GM23248 (cell line): Measurements from ENCODE around the gene ACOX3. TPM values are rescaled to one million over a fixed set of nuclear protein-coding genes. Genes with fewer than 3 reads are reported as not detected.
A peak's percentile ranks its signal among the peaks of the same experiment; 100 is the strongest.

ENCODE experiments used
- DNase-seq: peaks from one replicate; pipeline ENCODE4 v3.0.0-alpha.2; 2015
- H2AFZ ChIP-seq: fragments of 200-600 bp; sonication (generic); 2 replicates; pipeline ENCODE4 v1.6.1; 2016; ENCODE audit warnings: antibody characterized with exemption
- H3F3A ChIP-seq: fragments of 200-600 bp; sonication (generic); 2 replicates; pipeline ENCODE4 v1.6.1; 2016; ENCODE audit warnings: mild to moderate bottlenecking, antibody characterized with exemption, mixed run types; ENCODE audit not compliant: insufficient read depth
- H3K27ac ChIP-seq: fragments of 200-600 bp; sonication (generic); 2 replicates; pipeline ENCODE4 v1.5.1; 2016; ENCODE audit warnings: mild to moderate bottlenecking
- H3K27me3 ChIP-seq: fragments of 200-600 bp; sonication (generic); replicated peaks from 2 replicates; pipeline ENCODE4 v1.6.1; 2016; ENCODE audit warnings: mild to moderate bottlenecking; ENCODE audit not compliant: insufficient read depth
- H3K36me3 ChIP-seq: fragments of 200-600 bp; sonication (generic); 2 replicates; pipeline ENCODE4 v1.6.1; 2016; ENCODE audit warnings: low read depth, mild to moderate bottlenecking
- H3K4me1 ChIP-seq: fragments of 200-600 bp; sonication (generic); 2 replicates; pipeline ENCODE4 v1.6.1; 2016; ENCODE audit warnings: mild to moderate bottlenecking; ENCODE audit not compliant: insufficient read depth
- H3K4me2 ChIP-seq: fragments of 200-600 bp; sonication (generic); one replicate; pipeline ENCODE4 v1.6.1; 2016; ENCODE audit warnings: mild to moderate bottlenecking; ENCODE audit not compliant: unreplicated experiment
- H3K4me3 ChIP-seq: fragments of 200-600 bp; sonication (generic); 2 replicates; pipeline ENCODE4 v1.5.1; 2016; ENCODE audit warnings: mild to moderate bottlenecking
- H3K79me2 ChIP-seq: fragments of 200-600 bp; sonication (generic); 2 replicates; pipeline ENCODE4 v1.6.1; 2016; ENCODE audit warnings: mild to moderate bottlenecking; ENCODE audit not compliant: insufficient read depth
- H3K9ac ChIP-seq: fragments of 200-600 bp; sonication (generic); 2 replicates; pipeline ENCODE4 v1.6.1; 2016; ENCODE audit warnings: mild to moderate bottlenecking
- H3K9me2 ChIP-seq: fragments of 200-600 bp; sonication (generic); 2 replicates; pipeline ENCODE4 v1.6.1; 2016; ENCODE audit warnings: mixed run types, mild to moderate bottlenecking, moderate library complexity; ENCODE audit not compliant: insufficient read depth
- H3K9me3 ChIP-seq: fragments of 200-600 bp; sonication (generic); one replicate; pipeline ENCODE4 v1.6.1; 2017; ENCODE audit warnings: low read depth
- H4K20me1 ChIP-seq: fragments of 200-600 bp; sonication (generic); 2 replicates; pipeline ENCODE4 v1.6.0; 2016; ENCODE audit not compliant: insufficient read depth
- EZH2 ChIP-seq: fragments of 200-600 bp; sonication (generic); IDR thresholded peaks from 2 replicates; pipeline ENCODE4 v1.6.1; 2018; ENCODE audit warnings: antibody characterized with exemption, mild to moderate bottlenecking; ENCODE audit not compliant: insufficient read depth, poor library complexity, severe bottlenecking
- EZH2phosphoT487 ChIP-seq: fragments of 200-600 bp; sonication (generic); IDR thresholded peaks from 2 replicates; pipeline ENCODE4 v1.6.1; 2018; ENCODE audit warnings: antibody characterized with exemption, moderate library complexity, mild to moderate bottlenecking, low read depth; ENCODE audit not compliant: insufficient read depth
- WGBS, 2 experiments: methylation state at CpG; one replicate each; pipeline ENCODE4 v1.1.6; 2015 to 2017; ENCODE audit warnings: low lambda C conversion rate in 2 of 2, low coverage in 1 of 2; ENCODE audit errors: missing lambda C conversion rate in 2 of 2; 5-methylcytosine and 5-hydroxymethylcytosine counted together
- in situ Hi-C: fragments of 300-500 bp; cut with MboI; formaldehyde crosslinking; loops from 2 replicates; pipeline ENCODE4 v1.15.0; 2020
- polyA plus RNA-seq: library from polyadenylated mRNA; unstranded; fragments of >200 nt; fragmentation: Nextera tagmentation; extraction: Ambion mirVana; gene quantifications from 2 replicates; pipeline ENCODE4 v1.2.1, GENCODE V29; 2016
- total RNA-seq: library from RNA; depleted of rRNA; stranded (reverse); fragments of >200 nt; shearing (Covaris generic); gene quantifications from 2 replicates; pipeline ENCODE4 v1.2.3, GENCODE V29; 2014

ACOX3 gene
- total and polyA plus RNA-seq, 2 experiments from 2014 or later = 24.7 to 33.8 TPM

DNA sequence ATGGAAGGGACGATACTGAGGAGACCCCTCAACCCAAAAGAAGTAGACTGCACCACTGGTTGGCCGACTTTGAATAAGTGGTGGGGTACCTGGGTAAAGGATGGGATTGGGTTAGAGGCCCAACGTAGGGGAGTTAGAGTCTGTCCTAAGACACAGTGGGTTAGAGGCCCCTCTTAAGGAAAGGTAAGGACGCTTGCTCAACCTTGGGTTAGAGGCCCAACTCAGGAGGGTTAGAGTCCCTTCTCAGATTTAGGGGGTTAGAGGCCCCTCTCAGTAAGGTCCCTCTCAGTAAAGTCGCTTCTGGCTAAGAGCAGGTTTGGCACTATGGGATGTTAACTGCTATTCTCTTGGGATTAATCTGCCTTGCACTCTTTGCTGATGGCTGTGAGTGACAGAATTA lies 81.3 kb downstream of the ACOX3 start:
- H2AFZ ChIP-seq = no peak overlapping the region
- H3K79me2 ChIP-seq = no peaks in the 10 kb centered on the region
- H3K36me3 ChIP-seq = no peaks in the 10 kb centered on the region
- peaks cover 13% of the 10 kb centered on the region; the same call in 1 of the 2 replicates for H3K27me3 ChIP-seq
- in situ Hi-C loops = no loop called here
- H3K9me3 ChIP-seq = no peaks in the 10 kb centered on the region
- H4K20me1 ChIP-seq = no peaks in the 10 kb centered on the region
- 50 to 51% methylated on average over 5 of the region's 5 CpGs for WGBS, 2 experiments
- H3K27ac ChIP-seq = no peak overlapping the region
- H3K4me3 ChIP-seq = no peak overlapping the region
- TF ChIP-seq EZH2 (no peak), EZH2phosphoT487 (no peak)
- H3K4me2 ChIP-seq = no peak overlapping the region
- peaks cover 5% of the 10 kb centered on the region for H3K4me1 ChIP-seq
- H3F3A ChIP-seq = no peaks in the 10 kb centered on the region
- H3K9me2 ChIP-seq = no peaks in the 10 kb centered on the region
- no peak for DNase-seq
- H3K9ac ChIP-seq = no peak overlapping the region

DNA sequence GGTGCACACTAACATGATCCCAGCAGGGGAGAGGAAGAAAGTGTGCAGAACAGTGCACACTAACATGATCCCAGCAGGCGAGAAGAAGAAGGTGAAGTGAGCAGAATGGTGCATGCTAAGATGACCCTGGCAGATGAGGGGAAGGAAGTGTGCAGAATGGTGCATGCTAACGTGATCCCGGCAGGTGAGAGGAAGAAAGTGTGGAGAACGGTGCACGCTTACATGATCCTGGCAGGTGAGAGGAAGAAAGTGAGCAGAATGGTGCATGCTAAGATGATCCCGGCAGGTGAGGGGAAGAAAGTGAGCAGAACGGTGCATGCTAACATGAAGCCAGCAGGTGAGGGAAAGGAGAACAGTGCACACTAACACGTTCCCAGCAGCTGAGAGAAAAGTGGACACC lies 83.7 kb downstream of the ACOX3 start:
- Histone ChIP-seq H3K27me3 (peaks cover 14% of the 10 kb centered on the region), H3F3A (no peaks in the 10 kb centered on the region), H3K9ac (no peak overlapping the region), H3K9me2 (no peaks in the 10 kb centered on the region), H4K20me1 (no peaks in the 10 kb centered on the region), H3K9me3 (no peaks in the 10 kb centered on the region), H3K27ac (no peak overlapping the region), H2AFZ (no peak overlapping the region), H3K36me3 (no peaks in the 10 kb centered on the region), H3K79me2 (no peaks in the 10 kb centered on the region), H3K4me1 (peaks cover 10% of the 10 kb centered on the region), H3K4me3 (no peak overlapping the region), H3K4me2 (no peak overlapping the region)
- TF ChIP-seq EZH2 (no peak), EZH2phosphoT487 (no peak)
- WGBS, 2 experiments = 77 to 78% methylated on average over 8 of the region's 8 CpGs
- DNase-seq = no peak
- in situ Hi-C loops = no loop called here

DNA sequence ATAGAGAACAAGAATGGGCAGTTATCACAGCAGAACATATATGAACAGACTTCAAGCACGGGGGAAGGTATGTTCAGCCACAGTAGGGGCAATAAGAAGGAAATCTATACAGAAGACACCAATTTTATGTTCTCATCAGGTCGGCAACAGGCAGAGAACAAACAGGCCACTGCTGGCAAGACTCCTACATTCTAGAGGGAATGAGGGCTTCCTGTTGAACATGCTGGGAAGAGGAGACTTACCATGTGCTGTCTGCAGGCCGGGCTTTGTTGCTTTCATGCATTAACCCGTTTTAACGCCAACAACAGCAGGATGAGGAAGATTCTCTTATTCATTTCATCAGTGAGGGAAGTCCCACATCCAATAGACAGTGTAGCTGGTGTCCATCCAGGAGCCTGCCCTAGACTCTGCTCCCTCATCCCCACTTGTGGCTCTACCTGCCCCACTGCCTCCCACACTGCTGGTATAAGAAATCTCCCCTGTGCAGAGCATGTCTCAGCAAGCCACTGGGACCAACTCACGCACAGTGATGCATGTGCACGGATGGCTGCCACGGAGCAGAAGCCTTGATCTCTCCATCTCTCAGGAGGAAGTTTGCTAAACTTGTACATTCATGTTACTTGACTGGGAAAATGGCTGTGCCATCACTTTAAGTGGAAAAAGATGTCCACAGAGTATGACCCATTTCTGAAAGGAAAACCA lies 84.5 kb downstream of the ACOX3 start:
- Histone ChIP-seq H3K79me2 (no peaks in the 10 kb centered on the region), H3K27me3 (peaks cover 20% of the 10 kb centered on the region), H3K36me3 (no peaks in the 10 kb centered on the region), H3K9me3 (no peaks in the 10 kb centered on the region), H3K4me2 (no peak overlapping the region), H3F3A (no peaks in the 10 kb centered on the region), H3K27ac (no peak overlapping the region), H3K4me1 (peaks cover 10% of the 10 kb centered on the region), H3K9me2 (no peaks in the 10 kb centered on the region), H4K20me1 (no peaks in the 10 kb centered on the region), H3K9ac (no peak overlapping the region), H3K4me3 (no peak overlapping the region), H2AFZ (no peak overlapping the region)
- TF ChIP-seq EZH2 (no peak), EZH2phosphoT487 (no peak)
- DNase-seq = peak; percentile 26
- in situ Hi-C loops = no loop called here
- WGBS, 2 experiments = 34 to 35% methylated on average over 8 of the region's 8 CpGs

DNA sequence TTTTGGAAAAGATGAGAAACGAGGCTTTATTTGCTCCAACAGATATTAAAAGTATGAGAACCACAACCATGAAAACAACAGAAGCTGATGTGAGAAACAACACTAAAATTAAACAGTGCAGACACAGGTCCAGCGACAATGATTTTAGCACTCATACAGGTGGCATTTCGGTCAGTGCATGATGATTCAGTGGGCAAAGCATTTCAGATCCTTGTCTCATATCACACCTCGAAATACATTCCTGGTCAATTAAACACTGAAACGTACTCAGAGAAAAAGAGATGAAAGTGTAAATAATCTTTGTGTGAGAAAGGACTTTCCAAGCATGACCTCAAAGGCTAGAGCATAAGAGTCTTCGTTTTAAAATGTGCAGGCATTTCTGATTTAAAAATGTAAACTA lies 85.2 kb downstream of the ACOX3 start:
- Histone ChIP-seq H3K9me3 (no peaks in the 10 kb centered on the region), H3K9ac (no peak overlapping the region), H3F3A (no peaks in the 10 kb centered on the region), H3K4me2 (no peak overlapping the region), H4K20me1 (no peaks in the 10 kb centered on the region), H3K36me3 (no peaks in the 10 kb centered on the region), H3K27ac (no peak overlapping the region), H2AFZ (no peak overlapping the region), H3K4me1 (peaks cover 10% of the 10 kb centered on the region), H3K4me3 (no peak overlapping the region), H3K79me2 (no peaks in the 10 kb centered on the region), H3K9me2 (no peaks in the 10 kb centered on the region), H3K27me3 (peaks cover 20% of the 10 kb centered on the region)
- no peak for DNase-seq
- in situ Hi-C loops = no loop called here
- TF ChIP-seq EZH2 = no peak
- WGBS, 2 experiments = 55 to 62% methylated on average over 6 of the region's 6 CpGs
